Activated CD4-positive, CD25-positive, alpha-beta regulatory T cell treated with anti-CD3 and anti-CD28 coated beads, Interleukin-2, amount 50 U/mL, for 24 hours (primary cell): ENCODE results near the gene OTOP2.
"Not testable (repeated sequence)": the region's sequence is repeated elsewhere in the genome, so short reads cannot be mapped to it uniquely, and the experiment has no call there.

Experiments used
- ATAC-seq, 2 donors: fragments of 150-1000 bp; cut with Tn5 transposase; one replicate each; pipeline ENCODE4 v1.10.0; 2021; ENCODE audit warnings: mild to moderate bottlenecking in 1 of 2, moderate library complexity in 1 of 2

The OTOP2 gene

GRCh38 chr17:74953134-74953687, 29.1 kb downstream of the OTOP2 start:
- no peak for ATAC-seq

DNA sequence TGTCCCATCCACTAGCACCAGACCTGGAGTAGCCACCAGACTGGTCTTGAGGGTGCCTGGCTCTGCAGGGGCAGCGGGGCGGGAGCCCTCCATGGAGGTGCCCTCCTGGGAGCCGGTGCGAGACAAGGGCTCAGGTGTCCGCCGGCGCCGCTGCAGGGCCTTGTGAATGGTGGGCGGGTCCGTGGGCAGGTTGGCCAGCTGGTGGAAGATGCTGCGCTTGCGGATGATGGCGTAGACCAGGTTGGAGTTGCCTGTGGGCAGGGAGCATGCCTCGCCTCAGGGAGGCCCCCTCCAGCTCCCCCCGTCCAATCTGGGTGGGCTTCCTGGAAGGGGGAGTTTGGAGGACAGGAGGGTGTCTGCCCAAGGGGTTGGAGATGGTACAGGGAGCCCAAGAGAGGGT, 30.0 kb downstream of the OTOP2 start:
- no peak for ATAC-seq

- no peak for ATAC-seq
Measured at GRCh38 chr17:74954665-74955421, 30.8 kb downstream of the OTOP2 start.

GRCh38 chr17:74956093-74956492, 32.0 kb downstream of the OTOP2 start:
- ATAC-seq, result no peak

GRCh38 chr17:74957935-74958740, 34.1 kb downstream of the OTOP2 start:
- peak; percentile 50 to 52 for ATAC-seq

DNA sequence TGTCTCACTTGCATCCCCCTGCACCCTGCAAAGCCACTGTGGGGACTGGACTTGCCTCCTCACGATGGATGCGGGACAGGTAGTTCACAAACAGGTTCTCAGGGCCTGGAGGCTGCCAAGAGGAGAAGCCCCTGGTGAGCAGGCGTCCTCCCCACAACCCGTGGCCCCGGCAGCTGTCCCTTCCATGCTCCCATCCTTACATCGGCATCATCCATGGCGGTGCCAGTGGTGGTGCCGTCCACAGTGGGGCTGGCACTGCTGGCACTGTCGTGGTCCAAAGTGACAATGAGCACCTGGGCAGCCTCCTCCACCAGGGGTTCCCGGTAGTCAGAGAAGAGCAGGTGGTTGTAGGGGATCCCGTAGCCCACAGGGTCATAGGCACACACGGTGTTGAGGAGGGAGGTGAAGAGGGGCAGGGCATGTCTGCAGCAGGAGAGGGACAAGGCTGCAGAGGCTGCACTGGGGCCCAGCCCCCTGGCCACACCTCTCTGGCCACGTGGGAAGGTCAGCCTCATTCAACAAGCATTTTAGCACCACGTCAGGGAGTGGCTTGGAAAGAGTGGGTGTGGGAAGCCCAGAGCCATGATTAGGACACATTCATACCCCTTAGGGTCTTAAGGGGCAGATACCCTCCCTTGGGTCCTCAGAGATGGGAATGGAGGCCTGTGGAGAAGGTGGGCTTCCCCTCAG, 35.9 kb downstream of the OTOP2 start:
- ATAC-seq, result no peak

DNA sequence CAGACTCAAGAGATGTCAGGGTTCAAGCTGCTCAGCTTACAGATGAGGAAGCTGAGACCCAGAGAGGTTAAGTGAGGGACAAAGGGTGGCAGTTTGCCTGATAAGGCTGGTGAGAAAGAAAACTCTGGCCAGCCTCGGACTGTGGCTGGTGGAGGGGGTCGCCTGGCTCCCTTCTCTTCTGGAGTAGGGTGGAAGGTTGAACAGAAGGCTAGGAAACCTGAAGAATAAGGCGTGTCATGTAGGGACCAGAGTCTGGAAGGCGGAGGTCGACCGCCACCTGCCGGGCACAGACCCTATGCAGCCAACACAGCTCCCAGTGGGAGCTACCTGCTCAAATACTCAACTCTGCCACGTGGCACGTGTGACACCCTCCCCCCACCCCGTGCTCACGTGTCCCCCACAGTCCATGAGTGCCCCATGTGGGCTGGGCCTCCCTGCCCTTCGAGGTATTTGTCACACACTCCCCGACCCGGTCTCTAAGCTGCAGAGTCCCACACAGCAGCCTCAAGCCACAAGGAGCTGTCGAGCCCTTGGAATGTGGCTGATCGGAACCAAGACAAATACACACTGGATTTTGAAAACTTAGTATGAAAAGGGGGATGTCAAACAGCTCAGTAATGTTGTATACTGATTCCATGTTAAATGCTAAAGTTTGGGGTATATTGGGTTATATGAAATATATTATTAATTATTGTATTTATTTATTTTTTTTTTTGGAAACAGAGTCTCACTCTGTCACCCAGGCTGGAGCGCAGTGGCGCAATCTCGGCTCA, 36.7 kb downstream of the OTOP2 start:
- ATAC-seq, result peak; percentile 57 to 60

DNA sequence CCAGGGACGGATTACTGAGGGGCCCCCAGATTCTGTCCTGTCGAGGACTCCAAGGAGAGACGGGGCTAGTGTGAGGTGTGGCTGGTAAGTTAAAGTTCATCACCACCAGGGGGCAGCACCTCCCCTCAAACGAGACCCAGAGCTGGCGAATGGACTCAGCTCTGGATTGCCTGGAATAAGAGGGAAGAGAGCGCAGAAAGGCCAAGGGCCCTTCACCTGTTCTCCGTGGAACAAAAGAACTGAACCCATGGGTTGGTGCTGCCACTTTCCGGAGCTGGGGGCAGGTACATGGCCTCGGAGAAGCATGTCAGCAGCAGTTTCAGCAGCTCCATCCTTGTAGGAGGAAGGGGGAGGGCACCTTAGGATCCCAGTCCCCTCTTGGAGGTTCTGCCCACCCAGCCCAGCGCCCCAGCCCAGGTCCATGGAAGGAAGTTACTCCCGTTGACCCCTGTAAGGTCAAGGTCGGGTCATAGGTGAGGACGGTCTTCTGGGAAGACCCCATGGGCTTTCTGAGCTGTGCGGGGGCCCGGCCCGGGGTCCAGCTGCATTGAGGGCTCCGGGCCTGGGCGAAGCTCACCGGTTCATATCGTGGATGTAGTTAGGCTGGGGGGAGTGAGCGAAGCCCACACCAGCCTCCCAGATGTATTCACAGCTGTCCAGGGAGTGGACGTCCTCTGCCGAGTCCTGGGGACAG, 37.7 kb downstream of the OTOP2 start:
- peak; percentile 76 for ATAC-seq

DNA sequence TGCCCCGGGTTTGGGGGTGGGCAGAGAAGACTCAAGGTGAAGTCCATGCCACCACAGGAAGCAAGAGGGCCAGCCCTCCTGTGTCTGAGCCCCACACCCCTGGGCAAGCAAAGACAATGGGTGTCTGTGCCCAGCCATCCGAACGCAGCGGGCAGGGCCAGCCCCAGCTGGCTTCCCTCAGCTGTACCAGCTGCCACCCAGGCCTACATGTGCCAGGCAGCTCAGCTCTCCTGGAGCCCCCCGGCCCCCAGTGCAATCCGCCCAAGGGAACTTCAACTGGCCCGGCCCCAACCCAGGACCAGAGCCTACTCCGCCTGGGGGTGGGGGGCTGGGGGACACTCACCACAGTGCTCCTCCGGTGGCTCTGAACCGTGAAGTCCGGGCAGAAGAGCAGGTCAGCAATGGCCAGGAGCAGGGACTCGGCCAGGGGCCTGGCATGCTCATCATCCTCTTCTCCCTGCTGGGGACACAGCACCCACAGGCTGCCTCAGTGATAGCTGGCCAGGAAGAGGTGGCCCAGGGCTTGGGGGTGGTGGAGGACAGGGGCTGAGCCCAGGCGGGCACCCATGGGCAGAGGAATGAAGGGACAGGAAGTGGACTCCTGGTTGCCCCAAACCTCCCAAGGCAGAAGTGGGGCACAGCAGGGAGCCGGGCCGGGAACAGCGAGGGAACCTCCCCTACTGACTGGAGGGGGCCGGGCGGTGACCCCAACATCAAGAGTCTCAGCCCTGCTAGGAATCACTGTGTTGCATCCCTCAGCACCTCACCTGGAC, 38.7 kb downstream of the OTOP2 start:
- ATAC-seq, result no peak

GRCh38 chr17:74963656-74964055, 39.6 kb downstream of the OTOP2 start:
- ATAC-seq, result no peak

- no peak for ATAC-seq
Measured at GRCh38 chr17:74964246-74964761, 40.2 kb downstream of the OTOP2 start.

- ATAC-seq, result no peak
Measured at GRCh38 chr17:74964988-74965622, 41.0 kb downstream of the OTOP2 start.

- ATAC-seq, result no peak
Measured at GRCh38 chr17:74968361-74968780, 44.3 kb downstream of the OTOP2 start.

GRCh38 chr17:74969501-74969900, 45.4 kb downstream of the OTOP2 start:
- ATAC-seq, result not testable (repeated sequence)

- ATAC-seq, result no peak
Measured at GRCh38 chr17:74970395-74970794, 46.3 kb downstream of the OTOP2 start.

DNA sequence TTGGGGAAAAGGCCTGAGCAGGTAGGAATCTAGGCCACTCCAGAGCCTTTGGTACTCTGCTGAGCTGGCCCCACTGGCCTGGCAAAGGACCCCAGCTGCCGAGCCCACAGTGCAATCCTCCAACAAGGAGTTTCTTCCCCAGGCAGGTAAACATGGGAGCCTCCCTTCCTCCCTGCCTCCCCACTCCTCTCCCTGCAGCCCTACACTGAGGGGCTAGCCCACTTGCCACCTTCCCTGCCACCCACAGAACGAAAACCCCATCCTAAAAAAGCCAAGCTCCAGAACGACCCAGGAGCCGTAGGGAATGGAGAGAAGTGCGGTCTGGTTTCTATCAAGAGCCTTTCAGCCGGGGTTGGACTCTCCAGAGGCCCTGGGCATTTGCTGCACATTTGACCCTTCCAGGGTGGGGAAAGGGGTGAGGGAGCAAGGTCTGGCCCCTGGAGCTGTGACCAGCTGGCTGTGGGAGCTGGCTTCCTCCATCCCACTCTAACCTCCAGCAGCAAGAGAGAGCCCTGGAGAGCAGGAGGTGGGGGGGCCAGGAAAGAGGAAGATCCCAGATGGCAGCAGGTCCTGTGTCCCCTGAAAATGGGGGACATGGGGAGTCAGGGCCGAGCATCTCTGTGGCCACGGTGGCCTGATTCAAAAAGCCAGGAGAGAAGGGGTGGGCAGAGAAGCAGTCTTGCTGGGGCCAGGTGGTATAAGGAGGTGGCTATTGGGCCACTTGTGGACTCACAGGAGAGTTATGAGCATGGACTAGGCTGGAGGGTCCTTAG, 47.2 kb downstream of the OTOP2 start:
- ATAC-seq, result no peak

DNA sequence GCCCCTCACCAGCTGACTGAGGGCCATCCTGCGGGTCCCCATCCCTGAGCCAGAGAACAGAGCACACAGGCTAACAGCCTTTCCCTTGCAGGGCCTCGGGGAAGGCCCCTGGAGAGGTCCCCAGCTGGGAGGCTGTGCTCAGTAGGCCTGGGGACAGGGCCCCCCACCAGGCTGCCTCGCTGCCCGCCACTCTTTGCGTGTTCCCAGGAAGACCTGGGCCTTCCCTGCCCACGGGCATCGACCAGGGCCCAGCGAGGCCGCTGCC, 47.7 kb downstream of the OTOP2 start:
- ATAC-seq, result no peak

GRCh38 chr17:74972107-74972972, 48.3 kb downstream of the OTOP2 start, which contains the start of gene HID1:
Gene HID1 (minus strand): TSS chr17:74972759. CDS start chr17:74972656, 103 bp downstream.
- ATAC-seq, result peak; percentile 88 to 89

- ATAC-seq, result no peak
Measured at GRCh38 chr17:74972973-74973328, 48.9 kb downstream of the OTOP2 start.
